HG03025 (cell line): ENCODE measurements around the gene TMF1.
A peak's percentile ranks its signal among the peaks of the same experiment; 100 is the strongest.

Source experiments
- ATAC-seq: cut with Tn5 transposase; IDR thresholded peaks from one replicate; pipeline ENCODE4 v1.9.1; 2021; ENCODE audit warnings: mild to moderate bottlenecking, moderate library complexity; ENCODE audit not compliant: unreplicated experiment, low FRiP score

TMF1 gene, protein sequence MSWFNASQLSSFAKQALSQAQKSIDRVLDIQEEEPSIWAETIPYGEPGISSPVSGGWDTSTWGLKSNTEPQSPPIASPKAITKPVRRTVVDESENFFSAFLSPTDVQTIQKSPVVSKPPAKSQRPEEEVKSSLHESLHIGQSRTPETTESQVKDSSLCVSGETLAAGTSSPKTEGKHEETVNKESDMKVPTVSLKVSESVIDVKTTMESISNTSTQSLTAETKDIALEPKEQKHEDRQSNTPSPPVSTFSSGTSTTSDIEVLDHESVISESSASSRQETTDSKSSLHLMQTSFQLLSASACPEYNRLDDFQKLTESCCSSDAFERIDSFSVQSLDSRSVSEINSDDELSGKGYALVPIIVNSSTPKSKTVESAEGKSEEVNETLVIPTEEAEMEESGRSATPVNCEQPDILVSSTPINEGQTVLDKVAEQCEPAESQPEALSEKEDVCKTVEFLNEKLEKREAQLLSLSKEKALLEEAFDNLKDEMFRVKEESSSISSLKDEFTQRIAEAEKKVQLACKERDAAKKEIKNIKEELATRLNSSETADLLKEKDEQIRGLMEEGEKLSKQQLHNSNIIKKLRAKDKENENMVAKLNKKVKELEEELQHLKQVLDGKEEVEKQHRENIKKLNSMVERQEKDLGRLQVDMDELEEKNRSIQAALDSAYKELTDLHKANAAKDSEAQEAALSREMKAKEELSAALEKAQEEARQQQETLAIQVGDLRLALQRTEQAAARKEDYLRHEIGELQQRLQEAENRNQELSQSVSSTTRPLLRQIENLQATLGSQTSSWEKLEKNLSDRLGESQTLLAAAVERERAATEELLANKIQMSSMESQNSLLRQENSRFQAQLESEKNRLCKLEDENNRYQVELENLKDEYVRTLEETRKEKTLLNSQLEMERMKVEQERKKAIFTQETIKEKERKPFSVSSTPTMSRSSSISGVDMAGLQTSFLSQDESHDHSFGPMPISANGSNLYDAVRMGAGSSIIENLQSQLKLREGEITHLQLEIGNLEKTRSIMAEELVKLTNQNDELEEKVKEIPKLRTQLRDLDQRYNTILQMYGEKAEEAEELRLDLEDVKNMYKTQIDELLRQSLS

GRCh38 chr3:69051756-69052471 lies at the start of gene TMF1:
Gene TMF1, minus strand, starts transcription at chr3:69052333. Its CDS starts 247 bp downstream, at chr3:69052086.
- ATAC-seq = peak; percentile 93

DNA sequence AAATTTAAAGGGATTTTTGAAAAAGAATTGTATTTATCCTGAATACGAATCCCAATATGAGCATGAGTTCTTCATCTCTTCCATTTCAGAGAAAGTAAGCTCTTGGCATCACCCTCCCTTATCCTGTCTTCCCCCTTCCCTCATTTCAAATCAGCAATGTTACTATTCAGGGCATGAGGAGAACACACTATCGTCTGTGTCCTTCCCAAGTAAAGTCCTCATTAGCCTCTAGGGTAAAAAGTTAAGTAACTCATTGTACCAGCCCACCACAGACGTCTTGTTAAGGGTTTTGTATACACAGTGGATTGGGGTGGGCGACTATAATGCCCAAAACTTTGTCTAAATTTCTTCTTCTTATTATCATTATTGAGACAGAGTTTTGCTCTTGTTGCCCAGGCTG lies 47.4 kb upstream of the TMF1 start:
- no peak for ATAC-seq

DNA sequence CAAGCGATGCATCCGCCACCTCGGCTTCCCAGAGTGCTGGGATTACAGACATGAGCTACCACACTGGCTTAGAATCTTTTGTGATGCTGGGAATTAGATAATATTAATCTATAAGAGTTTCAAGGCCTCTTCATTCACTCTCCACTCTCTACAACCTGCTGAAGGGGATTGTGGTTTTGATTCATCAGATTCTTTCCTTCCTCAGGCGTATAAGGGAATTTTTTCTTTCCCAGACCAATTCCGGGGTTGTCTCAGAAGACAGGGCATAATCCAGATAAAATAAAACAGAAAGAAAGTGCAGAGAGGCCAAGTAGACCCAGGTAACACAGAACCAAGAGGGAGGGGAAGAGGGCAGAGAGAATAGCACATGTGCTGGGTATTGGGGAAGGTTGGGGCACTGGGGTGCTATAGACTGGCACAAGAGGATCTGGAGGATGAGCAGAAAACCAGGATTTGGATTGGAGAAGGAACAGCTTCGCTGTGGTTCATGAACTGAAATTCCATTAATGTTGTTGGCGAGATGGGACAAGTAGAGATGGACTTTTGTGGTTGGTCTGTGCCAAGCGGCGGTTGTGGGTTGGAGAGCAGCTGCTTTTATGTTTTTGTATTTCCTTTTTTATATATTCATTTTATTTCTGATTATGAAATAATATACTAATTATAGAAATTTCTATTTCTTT lies 45.4 kb upstream of the TMF1 start:
- no peak for ATAC-seq

GRCh38 chr3:69096299-69096698 lies 44.2 kb upstream of the TMF1 start:
- ATAC-seq = no peak

DNA sequence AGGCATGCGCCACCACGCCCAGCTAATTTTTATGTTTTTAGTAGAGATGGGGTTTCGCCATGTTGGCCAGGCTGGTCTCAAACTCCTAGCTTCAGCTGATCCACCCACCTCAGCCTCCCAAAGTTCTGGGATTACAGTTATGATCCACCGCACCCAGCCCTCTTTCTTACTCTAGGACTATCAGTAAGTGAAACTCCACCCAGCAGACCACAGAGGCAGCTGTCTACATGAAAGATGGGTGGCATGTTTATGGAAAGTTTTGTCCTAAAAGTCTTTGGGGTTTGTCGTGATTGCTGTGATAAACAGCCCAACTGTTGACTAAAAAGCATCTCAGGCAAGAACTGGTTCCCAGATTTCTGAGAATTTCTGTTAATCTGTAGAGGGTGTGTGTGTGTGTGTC lies 43.5 kb upstream of the TMF1 start:
- ATAC-seq = no peak

DNA sequence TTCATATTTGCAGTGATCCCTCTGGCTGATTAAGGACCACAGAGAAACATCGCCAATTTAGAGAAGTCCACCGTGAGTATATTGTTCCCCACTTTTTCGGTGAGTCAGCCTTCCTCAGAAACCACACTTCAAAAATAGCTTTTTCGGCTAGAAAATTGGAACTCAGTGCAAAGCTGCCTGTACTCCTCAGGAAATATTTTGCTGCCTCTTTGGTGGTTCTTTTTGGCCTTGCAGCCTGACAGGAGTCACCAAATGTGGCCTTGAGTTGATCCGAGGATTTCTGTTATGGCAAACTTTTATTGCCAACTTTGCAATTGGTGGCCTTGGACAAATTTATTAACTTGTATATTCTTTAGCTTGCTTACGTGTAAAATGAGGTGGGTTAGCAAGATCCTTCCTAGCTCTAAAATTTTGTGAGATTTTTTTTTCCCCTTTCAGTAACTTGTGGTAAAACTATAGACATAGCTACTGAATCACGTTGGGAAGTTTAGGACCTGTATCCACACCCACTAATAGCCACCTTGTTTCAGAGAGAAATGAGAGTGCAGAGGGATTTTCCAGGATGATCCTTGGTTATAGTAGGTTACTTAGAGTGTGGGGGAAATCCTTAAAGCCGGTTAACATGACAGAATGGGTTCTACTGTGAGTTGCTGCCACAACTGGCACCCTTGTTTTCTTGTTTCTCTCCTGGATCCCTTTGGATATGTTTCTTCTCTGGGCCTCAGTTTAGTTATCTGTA lies 42.5 kb upstream of the TMF1 start:
- no peak for ATAC-seq

DNA sequence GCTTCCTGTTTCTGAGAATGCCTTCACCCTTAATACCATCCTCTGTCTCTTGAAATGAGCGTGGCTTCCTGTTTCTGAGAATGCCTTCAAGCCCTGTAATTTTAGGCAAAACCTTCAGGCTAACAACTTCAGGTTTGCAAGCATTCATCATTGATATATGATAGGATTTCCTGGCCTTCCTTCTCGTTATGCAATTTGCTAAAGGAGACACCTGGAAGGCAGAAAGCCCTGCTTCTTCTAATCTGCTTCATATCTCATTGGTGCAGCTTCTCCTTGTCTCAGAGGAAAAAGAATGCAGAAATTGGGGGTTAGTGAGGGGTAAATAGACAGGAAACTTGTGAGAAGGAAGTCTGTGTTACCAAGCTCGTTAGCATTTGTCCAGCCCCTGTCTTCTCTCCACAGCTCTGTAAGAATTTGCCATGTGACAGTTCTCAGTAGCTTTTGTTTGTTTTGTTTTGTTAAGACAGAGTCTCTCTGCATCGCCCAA lies 39.9 kb upstream of the TMF1 start:
- peak; percentile 59 for ATAC-seq

DNA sequence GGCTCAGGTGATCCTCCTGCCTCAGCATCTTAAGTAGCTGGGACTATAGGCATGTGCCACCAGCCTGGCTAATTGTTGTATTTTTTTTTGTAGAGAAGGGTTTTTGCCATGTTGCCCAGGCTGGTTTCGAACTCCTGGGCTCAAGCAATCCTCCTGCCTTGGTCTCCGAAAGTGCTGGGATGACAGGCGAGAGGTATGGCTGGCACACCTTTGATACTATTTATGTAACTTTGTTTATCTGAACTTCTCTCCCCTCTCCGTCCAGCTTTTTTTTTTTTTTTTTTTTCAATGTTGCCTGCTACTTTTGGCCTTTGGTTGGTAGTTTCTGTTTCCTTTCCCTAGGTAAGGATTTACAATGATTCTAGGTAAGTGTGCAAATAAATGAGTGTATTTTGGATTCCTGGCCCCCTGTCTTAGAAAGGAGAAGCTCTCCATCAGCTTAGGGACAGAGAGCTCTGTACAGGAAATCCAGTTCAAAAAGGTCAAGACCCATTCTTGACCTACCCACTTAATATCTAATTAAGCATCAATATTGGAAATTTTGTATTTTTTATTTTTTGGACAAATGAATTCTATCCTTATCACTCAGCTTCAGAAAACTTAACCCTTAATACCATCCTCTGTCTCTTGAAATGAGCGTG lies 39.4 kb upstream of the TMF1 start:
- ATAC-seq = no peak

DNA sequence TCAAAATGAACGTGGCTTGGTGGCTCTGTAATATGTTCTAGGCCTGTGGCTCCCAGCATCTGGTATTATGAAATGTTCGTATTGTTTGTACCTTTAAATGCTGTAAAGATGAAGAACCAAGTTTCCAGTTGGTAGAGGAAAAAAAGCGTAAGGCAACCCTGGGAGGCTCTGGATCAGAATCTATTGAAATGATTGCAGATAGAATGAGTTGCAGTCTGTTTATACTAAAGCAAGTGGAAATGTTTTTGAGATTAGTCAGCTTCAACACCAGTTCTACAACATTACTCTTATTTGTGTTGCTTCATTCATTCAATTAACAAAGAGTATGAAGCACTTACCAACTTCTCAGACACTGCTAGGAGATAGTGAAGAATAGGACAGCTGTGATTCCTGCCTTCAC lies 37.9 kb upstream of the TMF1 start:
- ATAC-seq = no peak

DNA sequence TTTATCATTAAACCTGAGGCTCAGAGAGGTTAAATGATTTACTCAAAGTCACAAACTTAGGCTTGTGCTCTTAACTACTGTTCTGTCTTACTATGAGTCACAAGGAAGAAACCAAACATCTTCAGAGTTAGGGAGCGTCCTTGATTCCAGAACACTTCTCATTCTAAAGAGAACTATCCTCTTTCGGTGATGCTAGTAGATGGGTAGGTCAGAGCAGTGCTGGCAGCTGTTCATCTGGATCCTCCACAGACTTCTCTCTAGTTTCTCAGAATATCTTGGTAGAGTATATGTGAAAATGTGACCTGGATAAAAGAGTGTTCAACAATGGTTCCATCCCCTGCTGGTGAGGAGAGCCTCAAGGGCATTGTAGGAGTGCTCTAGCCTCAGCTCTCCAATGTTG lies 35.9 kb upstream of the TMF1 start:
- ATAC-seq = no peak

- ATAC-seq = no peak
Measured at GRCh38 chr3:69087030-69087791, 35.1 kb upstream of the TMF1 start.

- no peak for ATAC-seq
Measured at GRCh38 chr3:69085833-69086722, 33.9 kb upstream of the TMF1 start.

GRCh38 chr3:69085168-69085832 lies 33.2 kb upstream of the TMF1 start:
- ATAC-seq = no peak

- ATAC-seq = peak; percentile 47
Measured at GRCh38 chr3:69084326-69085167, 32.4 kb upstream of the TMF1 start, which contains the start of gene ARL6IP5. Gene ARL6IP5, plus strand, starts transcription at chr3:69084937. Its CDS starts 111 bp downstream, at chr3:69085048.

- ATAC-seq = peak; percentile 46
Measured at GRCh38 chr3:69082805-69083204, 30.7 kb upstream of the TMF1 start.
